A549 (cell line): Measurements from ENCODE around the gene LLGL2.

Source experiments
- CTCF ChIP-seq: fragments of >200 bp; sonication (Bioruptor Twin); formaldehyde crosslinking; IDR thresholded peaks from 3 replicates; pipeline ENCODE4 v1.5.1; 2016
- MAX ChIP-seq: IDR thresholded peaks from 2 replicates; pipeline ENCODE4 v1.6.1; 2012
- NPAS2 ChIP-seq: fragments of 250-450 bp; sonication (Bioruptor Pico); IDR thresholded peaks from 2 replicates; pipeline ENCODE4 v1.8.0; 2022; ENCODE audit warnings: mild to moderate bottlenecking, moderate library complexity, borderline replicate concordance
- POLR2A ChIP-seq: IDR thresholded peaks from 2 replicates; pipeline ENCODE4 v1.6.1; 2012; ENCODE audit warnings: mild to moderate bottlenecking, low read length
- SREBF2 ChIP-seq: fragments of 450-650 bp; IDR thresholded peaks from 2 replicates; pipeline ENCODE4 v1.6.1; 2014; ENCODE audit warnings: mild to moderate bottlenecking, moderate library complexity
- USF2 ChIP-seq: fragments of 450-650 bp; IDR thresholded peaks from 2 replicates; pipeline ENCODE4 v1.6.1; 2014; ENCODE audit warnings: antibody characterized with exemption

GRCh38 chr17:75487351-75488070, 38.0 kb upstream of the LLGL2 start:
- no peak for TF ChIP-seq POLR2A
- no peak for TF ChIP-seq NPAS2
- no peak for TF ChIP-seq CTCF
- TF ChIP-seq SREBF2: no peak
- TF ChIP-seq USF2: no peak
- no peak for TF ChIP-seq MAX
